Activated CD4-positive, alpha-beta T cell treated with anti-CD3 and anti-CD28 coated beads for 36 hours (primary cell): ENCODE data around the gene CRYAB. TPM values are rescaled to one million over a fixed set of nuclear protein-coding genes. Genes with fewer than 3 reads are reported as not detected.

Experiments used
- ATAC-seq: fragments of 200-7000 bp; cut with Tn5 transposase; one replicate; pipeline ENCODE4 v1.10.0; 2021; ENCODE audit warnings: mild to moderate bottlenecking, moderate library complexity
- CTCF ChIA-PET: fragments of 350-600 bp; sonication (Branson Sonifier 250); formaldehyde crosslinking; loops from one replicate; lab custom pipeline; 2021; ENCODE audit warnings: antibody characterized with exemption; lab: Charles Lee
- POLR2A ChIA-PET: fragments of 350-600 bp; sonication (Branson Sonifier 250); formaldehyde crosslinking; loops from one replicate; lab custom pipeline; 2021; ENCODE audit warnings: antibody characterized with exemption, inconsistent platforms; lab: Charles Lee
- DNase-seq: peaks from one replicate; pipeline ENCODE4 v3.0.0-alpha.2; 2020
- H3K27ac Mint-ChIP-seq: one replicate; pipeline ENCODE4 v1.8.0; 2021; ENCODE audit warnings: mixed read lengths
- H3K27me3 Mint-ChIP-seq: one replicate; pipeline ENCODE4 v1.8.0; 2021; ENCODE audit warnings: mixed read lengths
- H3K36me3 Mint-ChIP-seq: one replicate; pipeline ENCODE4 v1.8.0; 2021; ENCODE audit warnings: low read depth, mixed read lengths
- H3K4me1 Mint-ChIP-seq: one replicate; pipeline ENCODE4 v1.8.0; 2021; ENCODE audit warnings: mixed read lengths
- H3K4me3 Mint-ChIP-seq: one replicate; pipeline ENCODE4 v1.8.0; 2021; ENCODE audit warnings: mild to moderate bottlenecking, moderate library complexity, mixed read lengths
- H3K9me3 Mint-ChIP-seq: one replicate; pipeline ENCODE4 v1.8.0; 2021; ENCODE audit warnings: low read depth, mixed read lengths
- intact Hi-C, 2 experiments: fragments of 100-400 bp; cut with DNase I in 1 of 2; cut with micrococcal nuclease in 1 of 2; formaldehyde crosslinking; loops; one replicate each; pipeline versions ENCODE4 v1.14.2 to v1.15.1; 2022 to 2024; cut with DNase I, micrococcal nuclease
- total RNA-seq, 2 experiments: library from RNA; stranded (reverse); gene quantifications; one replicate each; pipeline ENCODE4 v1.2.3, GENCODE V29; 2021

Gene CRYAB
- total RNA-seq, 2 experiments from 2014 or later: not detected

GRCh38 chr11:111944139-111944538 is 32.6 kb upstream of the CRYAB start:
- Mint-ChIP-seq H3K36me3 (no peaks in the 10 kb centered on the region), H3K9me3 (no peaks in the 10 kb centered on the region), H3K4me1 (peaks cover 25% of the 10 kb centered on the region), H3K27ac (peak overlapping the region; percentile 94), H3K27me3 (no peaks in the 10 kb centered on the region), H3K4me3 (peak overlapping the region; percentile 29)
- intact Hi-C loops: loop anchor here (1.0 kb wide), 1 partner anchor 12 kb away; no protein-coding TSS in a partner anchor
- ATAC-seq: peak; percentile 11
- ChIA-PET CTCF (interaction anchor here (0.7 to 4.1 kb wide), 6 partner anchors 8 to 76 kb away, joined by 3 to 21 read pairs (median 8); partner anchors contain the start of gene ALG9), POLR2A (interaction anchor here (0.8 to 1.8 kb wide), 4 partner anchors 8 to 175 kb away, joined by 3 to 6 read pairs (median 4); no protein-coding TSS in a partner anchor)
- DNase-seq: no peak

GRCh38 chr11:111942829-111943228 is 31.3 kb upstream of the CRYAB start:
- intact Hi-C loops: no loop called here
- no peaks in the 10 kb centered on the region for H3K27me3 Mint-ChIP-seq
- no peak overlapping the region for H3K27ac Mint-ChIP-seq

GRCh38 chr11:111941963-111942362 is 30.4 kb upstream of the CRYAB start:
- intact Hi-C loops: no loop called here
- ChIA-PET CTCF (interaction anchor here (4.1 kb wide), 1 partner anchor 10 kb away, joined by 21 read pairs; no protein-coding TSS in a partner anchor), POLR2A (no interaction called here)
- Mint-ChIP-seq H3K36me3 (no peaks in the 10 kb centered on the region), H3K27me3 (no peaks in the 10 kb centered on the region), H3K4me1 (peaks cover 43% of the 10 kb centered on the region), H3K4me3 (no peak overlapping the region), H3K9me3 (no peaks in the 10 kb centered on the region), H3K27ac (no peak overlapping the region)
- ATAC-seq (no peak), DNase-seq (no peak)

More at GRCh38 chr11:111942829-111943228, 31.3 kb upstream of the CRYAB start:
- peaks cover 38% of the 10 kb centered on the region for H3K4me1 Mint-ChIP-seq
- ATAC-seq: no peak
- ChIA-PET POLR2A (no interaction called here), CTCF (interaction anchor here (0.9 to 4.1 kb wide), 2 partner anchors 11 to 339 kb away, joined by 3 to 21 read pairs; no protein-coding TSS in a partner anchor)
- no peaks in the 10 kb centered on the region for H3K36me3 Mint-ChIP-seq
- H3K4me3 Mint-ChIP-seq: no peak overlapping the region
- no peaks in the 10 kb centered on the region for H3K9me3 Mint-ChIP-seq
- no peak for DNase-seq

GRCh38 chr11:111939836-111940604 is 28.4 kb upstream of the CRYAB start:
- DNase-seq: no peak
- H3K27ac Mint-ChIP-seq: no peak overlapping the region
- ATAC-seq: no peak
- H3K36me3 Mint-ChIP-seq: no peaks in the 10 kb centered on the region
- intact Hi-C loops: loop anchor here (5.0 to 10.0 kb wide), 5 partner anchors 115 to 1643 kb away; partner anchors contain the start of genes POU2AF1 (in 1 of the 2) and RDX (in 1 of the 2)
- H3K9me3 Mint-ChIP-seq: no peaks in the 10 kb centered on the region
- H3K27me3 Mint-ChIP-seq: no peaks in the 10 kb centered on the region
- peaks cover 57% of the 10 kb centered on the region for H3K4me1 Mint-ChIP-seq
- H3K4me3 Mint-ChIP-seq: no peak overlapping the region
- ChIA-PET CTCF (interaction anchor here (0.7 to 2.1 kb wide), 5 partner anchors 8 to 45 kb away, joined by 3 to 9 read pairs (median 3); no protein-coding TSS in a partner anchor), POLR2A (interaction anchor here (0.5 kb wide), 1 partner anchor 174 kb away, joined by 3 read pairs; no protein-coding TSS in a partner anchor)

GRCh38 chr11:111938687-111939160 is 27.2 kb upstream of the CRYAB start:
- Mint-ChIP-seq H3K27me3 (no peaks in the 10 kb centered on the region), H3K36me3 (no peaks in the 10 kb centered on the region), H3K4me1 (peaks cover 51% of the 10 kb centered on the region), H3K4me3 (peak overlapping the region; percentile 73), H3K9me3 (no peaks in the 10 kb centered on the region), H3K27ac (peak overlapping the region; percentile 93)
- ATAC-seq (peak; percentile 89), DNase-seq (peak; percentile 66)
- intact Hi-C loops: loop anchor here (5.0 to 10.0 kb wide), 5 partner anchors 116 to 1641 kb away; partner anchors contain the start of genes POU2AF1 (in 1 of the 2) and RDX (in 1 of the 2)
- ChIA-PET POLR2A (interaction anchor here (0.6 to 1.2 kb wide), 6 partner anchors 12 to 172 kb away, joined by 3 to 13 read pairs (median 4); partner anchors contain the start of gene NKAPD1), CTCF (interaction anchor here (0.7 to 2.4 kb wide), 10 partner anchors 10 to 284 kb away, joined by 3 to 21 read pairs (median 4); partner anchors contain the start of gene FDXACB1)

GRCh38 chr11:111937844-111938243 is 26.3 kb upstream of the CRYAB start:
- H3K4me1 Mint-ChIP-seq: peaks cover 53% of the 10 kb centered on the region
- POLR2A ChIA-PET: interaction anchor here (2.7 kb wide), 1 partner anchor 11 kb away, joined by 14 read pairs; no protein-coding TSS in a partner anchor
- H3K4me3 Mint-ChIP-seq: peak overlapping the region; percentile 73
- H3K27me3 Mint-ChIP-seq: no peaks in the 10 kb centered on the region
- H3K27ac Mint-ChIP-seq: peak overlapping the region; percentile 93
- DNase-seq (no peak), ATAC-seq (no peak)
- H3K9me3 Mint-ChIP-seq: no peaks in the 10 kb centered on the region
- CTCF ChIA-PET: interaction anchor here (0.5 to 2.4 kb wide), 11 partner anchors 9 to 860 kb away, joined by 3 to 21 read pairs (median 3); partner anchors contain the start of genes DLAT and FDXACB1
- intact Hi-C loops: loop anchor here (2.0 to 10.0 kb wide), 6 partner anchors 87 to 1641 kb away; partner anchors contain the start of genes DLAT (in 1 of the 2), POU2AF1 (in 1 of the 2) and RDX (in 1 of the 2)
- H3K36me3 Mint-ChIP-seq: no peaks in the 10 kb centered on the region

- peaks cover 57% of the 10 kb centered on the region for H3K4me1 Mint-ChIP-seq
- DNase-seq (no peak), ATAC-seq (no peak)
- H3K9me3 Mint-ChIP-seq: no peaks in the 10 kb centered on the region
- ChIA-PET POLR2A (interaction anchor here (2.7 kb wide), 1 partner anchor 11 kb away, joined by 14 read pairs; no protein-coding TSS in a partner anchor), CTCF (interaction anchor here (0.5 to 2.4 kb wide), 8 partner anchors 11 to 861 kb away, joined by 3 to 21 read pairs (median 3); no protein-coding TSS in a partner anchor)
- intact Hi-C loops: loop anchor here (2.0 to 10.0 kb wide), 6 partner anchors 87 to 1640 kb away; partner anchors contain the start of genes DLAT (in 1 of the 2), POU2AF1 (in 1 of the 2) and RDX (in 1 of the 2)
- H3K4me3 Mint-ChIP-seq: peak overlapping the region; percentile 73
- H3K36me3 Mint-ChIP-seq: no peaks in the 10 kb centered on the region
- H3K27ac Mint-ChIP-seq: peak overlapping the region; percentile 93
- H3K27me3 Mint-ChIP-seq: no peaks in the 10 kb centered on the region
Observed at GRCh38 chr11:111937461-111937769, 25.8 kb upstream of the CRYAB start.

GRCh38 chr11:111936040-111936540 is 24.5 kb upstream of the CRYAB start:
- no peaks in the 10 kb centered on the region for H3K36me3 Mint-ChIP-seq
- H3K4me3 Mint-ChIP-seq: peak overlapping the region; percentile 73
- ATAC-seq (no peak), DNase-seq (no peak)
- CTCF ChIA-PET: interaction anchor here (0.6 to 2.3 kb wide), 9 partner anchors 9 to 178 kb away, joined by 3 to 14 read pairs (median 4); partner anchors contain the start of gene ALG9
- no peaks in the 10 kb centered on the region for H3K27me3 Mint-ChIP-seq
- H3K27ac Mint-ChIP-seq: peak overlapping the region; percentile 25
- POLR2A ChIA-PET: interaction anchor here (0.6 to 2.7 kb wide), 3 partner anchors 8 to 276 kb away, joined by 3 to 14 read pairs (median 3); no protein-coding TSS in a partner anchor
- H3K4me1 Mint-ChIP-seq: peaks cover 62% of the 10 kb centered on the region
- intact Hi-C loops: loop anchor here (2.0 to 10.0 kb wide), 6 partner anchors 89 to 1639 kb away; partner anchors contain the start of genes DLAT (in 1 of the 2), POU2AF1 (in 1 of the 2) and RDX (in 1 of the 2)
- H3K9me3 Mint-ChIP-seq: no peaks in the 10 kb centered on the region

GRCh38 chr11:111935317-111936039 is 23.9 kb upstream of the CRYAB start:
- ChIA-PET CTCF (interaction anchor here (0.6 to 2.3 kb wide), 11 partner anchors 9 to 178 kb away, joined by 3 to 14 read pairs (median 4); partner anchors contain the start of genes ALG9, SDHD and TIMM8B), POLR2A (interaction anchor here (0.7 to 2.7 kb wide), 4 partner anchors 9 to 29 kb away, joined by 3 to 14 read pairs (median 3); no protein-coding TSS in a partner anchor)
- no peak for DNase-seq
- Mint-ChIP-seq H3K4me1 (peaks cover 61% of the 10 kb centered on the region), H3K27ac (peak overlapping the region; percentile 25), H3K9me3 (no peaks in the 10 kb centered on the region), H3K27me3 (no peaks in the 10 kb centered on the region), H3K36me3 (no peaks in the 10 kb centered on the region), H3K4me3 (no peak overlapping the region)
- intact Hi-C loops: loop anchor here (2.0 to 10.0 kb wide), 6 partner anchors 89 to 1638 kb away; partner anchors contain the start of genes DLAT (in 1 of the 2), POU2AF1 (in 1 of the 2) and RDX (in 1 of the 2)
- peak; percentile 10 for ATAC-seq
